SK-N-SH (cell line): ENCODE data around the gene KCTD15. TPM values are rescaled to one million over a fixed set of nuclear protein-coding genes. Genes with fewer than 3 reads are reported as not detected.

Source experiments
- CTCF ChIA-PET: fragments of 300-600, 350-600 bp; formaldehyde crosslinking; extraction: SDS; loops from one replicate; lab custom pipeline; 2021; lab: Yijun Ruan, JAX
- POLR2A ChIA-PET: fragments of 350-600 bp; sonication (Branson Sonifier 250); formaldehyde crosslinking; extraction: SDS; loops from one replicate; lab custom pipeline; 2020; ENCODE audit warnings: antibody characterized with exemption, inconsistent platforms; lab: Yijun Ruan, JAX
- DNase-seq: peaks from one replicate; pipeline ENCODE4 v3.0.0; 2012
- H2AFZ ChIP-seq: fragments of 200-600 bp; sonication (generic); 2 replicates; pipeline ENCODE4 v1.8.1; 2016; ENCODE audit warnings: antibody characterized with exemption, mild to moderate bottlenecking, low read depth
- H3F3A ChIP-seq: fragments of 200-600 bp; sonication (generic); replicated peaks from 2 replicates; pipeline ENCODE3; 2016; ENCODE audit warnings: antibody characterized with exemption, mild to moderate bottlenecking; ENCODE audit not compliant: insufficient read depth
- H3K27ac ChIP-seq, 2 experiments: fragments of 200-500 bp in 1 of 2; fragments of 200-600 bp in 1 of 2; sonication (Bioruptor generic) in 1 of 2; sonication (generic), shearing (Covaris generic) in 1 of 2; 2 replicates each; pipeline versions ENCODE4 v1.5.1 to v1.6.1; 2014 to 2016; ENCODE audit warnings: low read depth in 2 of 2, inconsistent platforms in 1 of 2, low read length in 1 of 2, mild to moderate bottlenecking in 1 of 2, mixed read lengths in 1 of 2
- H3K27me3 ChIP-seq: fragments of 200-600 bp; sonication (generic), shearing (Covaris generic); 2 replicates; pipeline ENCODE4 v1.6.1; 2016; ENCODE audit warnings: mixed run types; ENCODE audit not compliant: insufficient read depth
- H3K36me3 ChIP-seq, 2 experiments: fragments of 200-500 bp in 1 of 2; fragments of 200-600 bp in 1 of 2; sonication (Bioruptor generic) in 1 of 2; sonication (generic) in 1 of 2; replicated peaks in 1 of 2; 2 replicates each; pipeline versions ENCODE3 to v1.5.1; 2014 to 2016; ENCODE audit warnings: low read length in 1 of 2, mild to moderate bottlenecking in 1 of 2; ENCODE audit not compliant: insufficient read depth in 2 of 2, control insufficient read depth in 1 of 2
- H3K4me1 ChIP-seq, 2 experiments: fragments of 200-500 bp in 1 of 2; fragments of 200-600 bp in 1 of 2; sonication (Bioruptor generic) in 1 of 2; sonication (generic), shearing (Covaris generic) in 1 of 2; 2 replicates each; pipeline versions ENCODE4 v1.5.1 to v1.6.1; 2014 to 2016; ENCODE audit warnings: low read depth in 1 of 2, low read length in 1 of 2, mixed run types in 1 of 2; ENCODE audit not compliant: insufficient read depth in 2 of 2, control insufficient read depth in 1 of 2
- H3K4me2 ChIP-seq: fragments of 200-600 bp; sonication (generic), shearing (Covaris generic); 2 replicates; pipeline ENCODE4 v1.6.1; 2017; ENCODE audit warnings: mixed run types
- H3K4me3 ChIP-seq, 2 experiments: fragments of 200-500 bp in 1 of 2; fragments of 200-600 bp in 1 of 2; sonication (Bioruptor generic) in 1 of 2; sonication (generic), shearing (Covaris generic) in 1 of 2; 2 replicates each; pipeline versions ENCODE4 v1.5.1 to v1.8.1; 2014 to 2016; ENCODE audit warnings: low read depth in 2 of 2, inconsistent platforms in 1 of 2, low read length in 1 of 2, mild to moderate bottlenecking in 1 of 2, mixed read lengths in 1 of 2, moderate library complexity in 1 of 2
- H3K79me2 ChIP-seq: fragments of 200-600 bp; sonication (generic); 2 replicates; pipeline ENCODE4 v1.8.1; 2017; ENCODE audit warnings: mild to moderate bottlenecking; ENCODE audit not compliant: insufficient read depth
- H3K9ac ChIP-seq: fragments of 200-600 bp; sonication (generic); 2 replicates; pipeline ENCODE4 v1.6.1; 2017; ENCODE audit warnings: mixed run types
- H3K9me2 ChIP-seq: fragments of 200-600 bp; sonication (generic); 2 replicates; pipeline ENCODE4 v1.6.1; 2017; ENCODE audit warnings: mixed run types
- H3K9me3 ChIP-seq: fragments of 200-600 bp; sonication (generic); 2 replicates; pipeline ENCODE4 v1.6.1; 2017; ENCODE audit warnings: mixed run types, mild to moderate bottlenecking, moderate library complexity
- H4K20me1 ChIP-seq: fragments of 200-600 bp; sonication (generic); 2 replicates; pipeline ENCODE4 v1.6.1; 2017; ENCODE audit warnings: mild to moderate bottlenecking, mixed run types; ENCODE audit not compliant: insufficient read depth
- CHD2 ChIP-seq: fragments of 150-350 bp; IDR thresholded peaks from 2 replicates; pipeline ENCODE4 v1.6.1; 2018; ENCODE audit warnings: low read length; ENCODE audit not compliant: partially characterized antibody
- EP300 ChIP-seq, 2 experiments: IDR thresholded peaks; 2 replicates each; pipeline versions ENCODE4 v1.4.0 to v1.6.1; 2012; ENCODE audit warnings: borderline replicate concordance in 1 of 2, low read depth in 1 of 2, low read length in 1 of 2
- FOXJ3 ChIP-seq: sonication (generic); formaldehyde crosslinking; IDR thresholded peaks from 2 replicates; pipeline ENCODE4 v1.5.1; 2020; ENCODE audit warnings: mild to moderate bottlenecking, missing genetic modification reagents
- GABPA ChIP-seq: IDR thresholded peaks from 2 replicates; pipeline ENCODE4 v1.4.0; 2012; ENCODE audit warnings: low read depth, mild to moderate bottlenecking
- JUND ChIP-seq: IDR thresholded peaks from 2 replicates; pipeline ENCODE4 v1.4.0; 2012
- RAD21 ChIP-seq: IDR thresholded peaks from 2 replicates; pipeline ENCODE4 v1.6.1; 2012; ENCODE audit warnings: mild to moderate bottlenecking, low read length
- SIN3A ChIP-seq: IDR thresholded peaks from 2 replicates; pipeline ENCODE4 v1.6.1; 2012; ENCODE audit warnings: low read depth, mild to moderate bottlenecking, low read length, moderate library complexity, borderline replicate concordance
- TEAD4 ChIP-seq: IDR thresholded peaks from 2 replicates; pipeline ENCODE4 v1.4.0; 2012; ENCODE audit warnings: mild to moderate bottlenecking, borderline replicate concordance; ENCODE audit not compliant: insufficient read depth
- WGBS: methylation state at CpG from one replicate; pipeline ENCODE4 v1.1.6; 2017; ENCODE audit warnings: low lambda C conversion rate; 5-methylcytosine and 5-hydroxymethylcytosine counted together
- polyA plus RNA-seq, 3 experiments: library from polyadenylated mRNA; depleted of rRNA; stranded (reverse); fragments of >200 nt; gene quantifications; 2 replicates each; pipeline ENCODE4 v1.2.3, GENCODE V29; 2012
- TF ChIP-seq, protein P1 (sequence below): IDR thresholded peaks from 2 replicates; pipeline ENCODE4 v1.6.1; 2012; ENCODE audit warnings: mild to moderate bottlenecking, low read depth, low read length, moderate library complexity
- TF ChIP-seq, protein P2 (sequence below): fragments of 150-350 bp; IDR thresholded peaks from 2 replicates; pipeline ENCODE4 v1.6.1; 2016; ENCODE audit warnings: mild to moderate bottlenecking, low read depth, low read length

The KCTD15 gene
- polyA plus RNA-seq, 1 of the 3 experiments (the other 2 are of a cell fraction) = 15.5 TPM

DNA sequence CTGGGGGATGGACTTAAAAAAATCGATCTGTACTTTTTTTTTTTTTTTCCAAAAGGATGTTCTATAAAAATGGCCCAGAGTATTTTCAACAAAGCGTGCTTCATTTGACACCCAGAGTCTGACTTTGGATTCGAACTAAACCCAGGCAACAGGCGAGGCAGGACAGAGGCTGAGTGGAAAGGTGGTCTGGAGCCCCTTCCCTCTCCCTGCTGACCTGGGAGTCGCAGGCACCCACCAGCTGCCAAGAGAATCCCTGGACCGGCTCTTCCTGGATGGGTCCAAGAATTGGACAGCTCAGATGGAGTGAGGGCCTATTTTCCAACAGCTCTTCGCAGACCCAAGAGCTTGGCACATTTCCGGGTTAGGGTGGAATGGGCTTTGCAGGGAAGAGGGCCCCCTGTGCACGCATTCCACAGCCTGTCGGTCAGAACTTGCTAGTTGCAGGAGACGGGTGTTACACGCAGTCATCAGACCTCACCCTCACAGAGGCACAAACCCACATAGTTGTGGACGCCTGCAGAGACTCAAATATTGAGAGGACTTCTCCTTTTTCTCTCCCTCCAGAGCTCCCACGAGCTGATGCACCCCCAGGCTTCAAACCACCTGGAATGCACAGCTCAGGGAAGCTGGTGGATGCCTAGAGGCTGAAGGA, 15.2 kb downstream of the KCTD15 start:
- TF ChIP-seq JUND (no peak), RAD21 (no peak), FOXJ3 (no peak), EP300 (IDR thresholded peaks at IDR 0.05; ENCODE audit: borderline replicate concordance in 1 of 2, low read depth in 1 of 2, low read length in 1 of 2) (no peak), TEAD4 (no peak), CHD2 (no peak), SIN3A (no peak), GABPA (no peak)
- TF ChIP-seq, protein P1, sequence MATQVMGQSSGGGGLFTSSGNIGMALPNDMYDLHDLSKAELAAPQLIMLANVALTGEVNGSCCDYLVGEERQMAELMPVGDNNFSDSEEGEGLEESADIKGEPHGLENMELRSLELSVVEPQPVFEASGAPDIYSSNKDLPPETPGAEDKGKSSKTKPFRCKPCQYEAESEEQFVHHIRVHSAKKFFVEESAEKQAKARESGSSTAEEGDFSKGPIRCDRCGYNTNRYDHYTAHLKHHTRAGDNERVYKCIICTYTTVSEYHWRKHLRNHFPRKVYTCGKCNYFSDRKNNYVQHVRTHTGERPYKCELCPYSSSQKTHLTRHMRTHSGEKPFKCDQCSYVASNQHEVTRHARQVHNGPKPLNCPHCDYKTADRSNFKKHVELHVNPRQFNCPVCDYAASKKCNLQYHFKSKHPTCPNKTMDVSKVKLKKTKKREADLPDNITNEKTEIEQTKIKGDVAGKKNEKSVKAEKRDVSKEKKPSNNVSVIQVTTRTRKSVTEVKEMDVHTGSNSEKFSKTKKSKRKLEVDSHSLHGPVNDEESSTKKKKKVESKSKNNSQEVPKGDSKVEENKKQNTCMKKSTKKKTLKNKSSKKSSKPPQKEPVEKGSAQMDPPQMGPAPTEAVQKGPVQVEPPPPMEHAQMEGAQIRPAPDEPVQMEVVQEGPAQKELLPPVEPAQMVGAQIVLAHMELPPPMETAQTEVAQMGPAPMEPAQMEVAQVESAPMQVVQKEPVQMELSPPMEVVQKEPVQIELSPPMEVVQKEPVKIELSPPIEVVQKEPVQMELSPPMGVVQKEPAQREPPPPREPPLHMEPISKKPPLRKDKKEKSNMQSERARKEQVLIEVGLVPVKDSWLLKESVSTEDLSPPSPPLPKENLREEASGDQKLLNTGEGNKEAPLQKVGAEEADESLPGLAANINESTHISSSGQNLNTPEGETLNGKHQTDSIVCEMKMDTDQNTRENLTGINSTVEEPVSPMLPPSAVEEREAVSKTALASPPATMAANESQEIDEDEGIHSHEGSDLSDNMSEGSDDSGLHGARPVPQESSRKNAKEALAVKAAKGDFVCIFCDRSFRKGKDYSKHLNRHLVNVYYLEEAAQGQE = no peak
- TF ChIP-seq, protein P2, sequence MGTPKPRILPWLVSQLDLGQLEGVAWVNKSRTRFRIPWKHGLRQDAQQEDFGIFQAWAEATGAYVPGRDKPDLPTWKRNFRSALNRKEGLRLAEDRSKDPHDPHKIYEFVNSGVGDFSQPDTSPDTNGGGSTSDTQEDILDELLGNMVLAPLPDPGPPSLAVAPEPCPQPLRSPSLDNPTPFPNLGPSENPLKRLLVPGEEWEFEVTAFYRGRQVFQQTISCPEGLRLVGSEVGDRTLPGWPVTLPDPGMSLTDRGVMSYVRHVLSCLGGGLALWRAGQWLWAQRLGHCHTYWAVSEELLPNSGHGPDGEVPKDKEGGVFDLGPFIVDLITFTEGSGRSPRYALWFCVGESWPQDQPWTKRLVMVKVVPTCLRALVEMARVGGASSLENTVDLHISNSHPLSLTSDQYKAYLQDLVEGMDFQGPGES = no peak
- TF ChIP-seq, all 33 proteins: peak for 0
- H3K9ac ChIP-seq = no peak overlapping the region
- peaks cover 5% of the 10 kb centered on the region for H3F3A ChIP-seq
- no peaks in the 10 kb centered on the region for H3K9me2 ChIP-seq
- H3K4me3 ChIP-seq = no peak overlapping the region
- POLR2A ChIA-PET = interaction anchor here (0.9 to 2.5 kb wide), 3 partner anchors 13 to 94 kb away, joined by 3 to 10 read pairs (median 6); no protein-coding TSS in a partner anchor
- no peaks in the 10 kb centered on the region for H3K79me2 ChIP-seq
- no peaks in the 10 kb centered on the region for H3K27me3 ChIP-seq
- CTCF ChIA-PET = interaction anchor here (0.7 to 4.4 kb wide), 8 partner anchors 11 to 284 kb away, joined by 3 to 40 read pairs (median 4); partner anchors contain the start of gene KCTD15
- no peaks in the 10 kb centered on the region for H3K9me3 ChIP-seq
- H4K20me1 ChIP-seq = no peaks in the 10 kb centered on the region
- no peak overlapping the region for H2AFZ ChIP-seq
- peaks cover 0 to 42% of the 10 kb centered on the region in 2 experiments; a peak in 2 of 4 replicates for H3K4me1 ChIP-seq
- H3K4me2 ChIP-seq = no peak overlapping the region
- DNase-seq = peak; percentile 30
- 66% methylated on average over 14 of the region's 14 CpGs for WGBS
- H3K27ac ChIP-seq = peak overlapping the region in 1 of 2 experiments; percentile 92; a peak in 2 of 4 replicates
- no peaks in the 10 kb centered on the region for H3K36me3 ChIP-seq
